Measurements from ENCODE around the gene PRICKLE2. TPM values are rescaled to one million over a fixed set of nuclear protein-coding genes. Genes with fewer than 3 reads are reported as not detected.
A peak's percentile ranks its signal among the peaks of the same experiment; 100 is the strongest.

PRICKLE2 gene
- total RNA-seq, result 41.3 to 46.2 TPM (median 43.2 TPM) in 3 replicates

GRCh38 chr3:64224826-64225610 lies at the start of gene PRICKLE2:
Gene PRICKLE2 (minus strand): TSS chr3:64225466. CDS start chr3:64198927, 26,539 bp downstream.
- Mint-ChIP-seq H3K9me3 (no peaks in the 10 kb centered on the region), H3K4me1 (peaks cover 46% of the 10 kb centered on the region), H3K4me3 (peak within 1 kb of the TSS; percentile 45), H3K27ac (peak within 1 kb of the TSS; percentile 87), H3K27me3 (ENCODE audit: low read depth) (no peaks in the 10 kb centered on the region), H3K36me3 (no peaks in the 10 kb centered on the region)
- DNase-seq (ENCODE audit: low spot score in 2 of 2, unreplicated experiment in 2 of 2), result no peak
- TF ChIP-seq CTCF (IDR thresholded peaks at IDR 0.05; ENCODE audit: unreplicated experiment), result no peak

DNA sequence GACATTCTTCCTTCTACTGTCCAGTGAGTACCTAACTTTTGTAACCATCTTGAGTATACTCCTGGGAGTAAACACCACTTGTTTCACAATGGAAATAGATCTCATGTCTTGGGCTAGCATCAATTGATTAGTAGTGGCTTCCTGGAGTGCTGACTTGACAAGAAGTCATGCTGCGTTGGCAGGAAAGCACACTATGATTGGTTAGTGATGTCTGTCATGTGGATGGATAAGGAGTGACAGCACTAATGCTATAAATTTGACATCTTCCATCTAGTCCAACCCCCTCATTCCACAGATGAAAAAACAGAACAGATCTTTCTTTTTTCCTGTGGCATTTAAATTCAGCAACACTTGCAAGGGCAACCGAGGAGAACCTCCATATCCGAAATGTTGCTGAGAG lies 47.6 kb upstream of the PRICKLE2 start:
- Mint-ChIP-seq H3K27ac (no peak overlapping the region), H3K27me3 (ENCODE audit: low read depth) (no peaks in the 10 kb centered on the region), H3K4me1 (peaks cover 24% of the 10 kb centered on the region), H3K4me3 (no peak overlapping the region), H3K9me3 (peaks cover 12% of the 10 kb centered on the region), H3K36me3 (peaks cover 6% of the 10 kb centered on the region)
- DNase-seq (ENCODE audit: low spot score in 2 of 2, unreplicated experiment in 2 of 2), result no peak
- no peak for TF ChIP-seq CTCF (IDR thresholded peaks at IDR 0.05; ENCODE audit: unreplicated experiment)

DNA sequence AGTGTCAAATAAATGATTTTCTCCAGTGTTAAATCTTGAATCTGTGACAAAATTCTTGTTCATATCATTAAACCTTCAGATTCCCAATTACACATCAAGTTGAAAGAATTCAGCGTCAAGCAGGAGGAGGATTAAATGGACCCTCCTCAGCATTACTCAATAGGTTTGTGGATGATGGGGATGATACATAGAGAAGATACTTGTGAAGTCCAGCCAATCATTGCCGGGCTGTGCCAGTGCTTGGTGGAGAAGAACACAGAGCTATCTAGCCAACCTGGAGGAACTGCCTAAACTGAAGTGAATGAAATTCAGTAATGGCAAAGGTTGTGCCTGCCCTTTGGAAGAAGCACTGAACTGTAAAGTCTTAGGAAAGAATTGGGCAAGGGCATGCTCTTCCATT lies 47.0 kb upstream of the PRICKLE2 start:
- H3K27me3 Mint-ChIP-seq (ENCODE audit: low read depth), result no peaks in the 10 kb centered on the region
- peaks cover 6% of the 10 kb centered on the region for H3K36me3 Mint-ChIP-seq
- DNase-seq (ENCODE audit: low spot score in 2 of 2, unreplicated experiment in 2 of 2), result no peak
- no peak for TF ChIP-seq CTCF (IDR thresholded peaks at IDR 0.05; ENCODE audit: unreplicated experiment)
- H3K27ac Mint-ChIP-seq, result no peak overlapping the region
- H3K4me3 Mint-ChIP-seq, result no peak overlapping the region
- H3K4me1 Mint-ChIP-seq, result peaks cover 24% of the 10 kb centered on the region
- peaks cover 12% of the 10 kb centered on the region for H3K9me3 Mint-ChIP-seq

- H3K9me3 Mint-ChIP-seq, result peaks cover 12% of the 10 kb centered on the region
- H3K27me3 Mint-ChIP-seq (ENCODE audit: low read depth), result no peaks in the 10 kb centered on the region
- peaks cover 6% of the 10 kb centered on the region for H3K36me3 Mint-ChIP-seq
Observed at GRCh38 chr3:64271631-64272030, 46.4 kb upstream of the PRICKLE2 start.

DNA sequence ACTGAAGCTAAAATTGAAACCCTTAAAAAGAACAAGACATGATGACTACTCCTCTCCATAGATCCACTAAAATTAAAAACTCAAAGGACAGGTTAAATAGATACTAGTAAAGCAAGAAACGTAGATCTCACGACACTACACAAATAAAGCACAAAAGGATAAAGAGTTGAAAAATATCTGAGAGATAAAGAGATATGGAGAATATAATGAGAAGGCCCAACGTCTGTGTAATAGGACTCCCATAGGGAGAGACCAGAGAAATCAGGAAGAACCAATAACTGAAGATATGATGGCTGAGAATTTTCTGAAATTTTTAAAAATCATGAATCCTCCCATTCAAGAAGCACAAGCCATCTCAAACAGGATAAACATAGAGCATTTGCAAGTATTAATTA lies 45.6 kb upstream of the PRICKLE2 start:
- no peaks in the 10 kb centered on the region for H3K27me3 Mint-ChIP-seq (ENCODE audit: low read depth)
- H3K27ac Mint-ChIP-seq, result no peak overlapping the region
- peaks cover 12% of the 10 kb centered on the region for H3K9me3 Mint-ChIP-seq
- peaks cover 33% of the 10 kb centered on the region for H3K4me1 Mint-ChIP-seq
- no peak for DNase-seq (ENCODE audit: low spot score in 2 of 2, unreplicated experiment in 2 of 2)
- H3K4me3 Mint-ChIP-seq, result no peak overlapping the region
- TF ChIP-seq CTCF (IDR thresholded peaks at IDR 0.05; ENCODE audit: unreplicated experiment), result no peak
- peaks cover 6% of the 10 kb centered on the region for H3K36me3 Mint-ChIP-seq

More at GRCh38 chr3:64271631-64272030, 46.4 kb upstream of the PRICKLE2 start:
- TF ChIP-seq CTCF (IDR thresholded peaks at IDR 0.05; ENCODE audit: unreplicated experiment), result no peak
- peaks cover 29% of the 10 kb centered on the region for H3K4me1 Mint-ChIP-seq
- DNase-seq (ENCODE audit: low spot score in 2 of 2, unreplicated experiment in 2 of 2), result no peak
- H3K27ac Mint-ChIP-seq, result no peak overlapping the region
- H3K4me3 Mint-ChIP-seq, result no peak overlapping the region
